PC-9 (cell line): ENCODE results near the gene SPATA46. TPM values are rescaled to one million over a fixed set of nuclear protein-coding genes. Genes with fewer than 3 reads are reported as not detected.

Experiments used
- BruUV-seq: library from RNA; stranded (reverse); fragments of 400-500 nt; replicated peaks from 2 replicates; lab custom pipeline; 2021; lab: Mats Ljungman, UMichigan
- CTCF ChIA-PET: fragments of 300-600 bp; sonication (Branson Sonifier 250); formaldehyde crosslinking; loops from one replicate; lab custom pipeline; 2022; ENCODE audit warnings: antibody characterized with exemption; lab: Charles Lee
- POLR2A ChIA-PET: fragments of 300-600 bp; sonication (Branson Sonifier 250); formaldehyde crosslinking; loops from one replicate; lab custom pipeline; 2022; ENCODE audit warnings: antibody characterized with exemption; ENCODE audit not compliant: unreplicated experiment; lab: Charles Lee
- DNase-seq, 2 experiments: peaks; one replicate each; pipeline versions ENCODE4 v3.0.0 to v3.0.0-alpha.2; 2015 to 2022; ENCODE audit warnings: mixed read lengths in 1 of 2
- H2AFZ ChIP-seq: fragments of 200-600 bp; sonication (generic); 2 replicates; pipeline ENCODE4 v1.8.1; 2017; ENCODE audit warnings: antibody characterized with exemption
- H3F3A ChIP-seq: fragments of 200-600 bp; sonication (generic); 2 replicates; pipeline ENCODE4 v1.8.1; 2017; ENCODE audit warnings: antibody characterized with exemption, mild to moderate bottlenecking, low read depth; ENCODE audit not compliant: insufficient read depth
- H3K27ac ChIP-seq: fragments of 200-600 bp; sonication (generic); 2 replicates; pipeline ENCODE4 v1.6.1; 2016; ENCODE audit warnings: mixed run types
- H3K27me3 ChIP-seq: fragments of 200-600 bp; sonication (generic); 2 replicates; pipeline ENCODE4 v1.6.1; 2016; ENCODE audit warnings: low read depth, mixed run types; ENCODE audit not compliant: insufficient read depth
- H3K36me3 ChIP-seq: fragments of 200-600 bp; sonication (generic); 2 replicates; pipeline ENCODE4 v1.6.1; 2016; ENCODE audit warnings: low read depth, mixed run types
- H3K4me1 ChIP-seq: fragments of 200-600 bp; sonication (generic); replicated peaks from 2 replicates; pipeline ENCODE4 v1.6.1; 2016; ENCODE audit warnings: mixed run types; ENCODE audit not compliant: insufficient read depth
- H3K4me2 ChIP-seq: fragments of 200-600 bp; sonication (generic); 2 replicates; pipeline ENCODE4 v1.6.1; 2017; ENCODE audit warnings: mixed run types
- H3K4me3 ChIP-seq: fragments of 200-600 bp; sonication (generic); 2 replicates; pipeline ENCODE4 v1.6.1; 2016; ENCODE audit warnings: mixed run types
- H3K79me2 ChIP-seq: fragments of 200-600 bp; sonication (generic); 2 replicates; pipeline ENCODE4 v1.6.1; 2017; ENCODE audit warnings: low read depth, mixed run types
- H3K9me2 ChIP-seq: fragments of 200-600 bp; sonication (generic); 2 replicates; pipeline ENCODE4 v1.8.1; 2017; ENCODE audit warnings: mild to moderate bottlenecking; ENCODE audit not compliant: insufficient read depth
- H3K9me3 ChIP-seq: fragments of 200-600 bp; sonication (generic); 2 replicates; pipeline ENCODE4 v1.8.1; 2016; ENCODE audit warnings: low read depth; ENCODE audit not compliant: insufficient read depth
- H4K20me1 ChIP-seq: fragments of 200-600 bp; sonication (generic); 2 replicates; pipeline ENCODE4 v1.8.1; 2017; ENCODE audit not compliant: insufficient read depth
- EZH2 ChIP-seq: fragments of 200-600 bp; sonication (generic); IDR thresholded peaks from 2 replicates; pipeline ENCODE4 v1.8.0; 2017; ENCODE audit warnings: antibody characterized with exemption, low read depth
- intact Hi-C: fragments of 100-400 bp; cut with micrococcal nuclease; formaldehyde crosslinking; loops from one replicate; pipeline ENCODE4 v1.10.0; 2022; ENCODE audit not compliant: unreplicated experiment
- total RNA-seq: library from RNA; stranded (reverse); gene quantifications from 2 replicates; pipeline ENCODE4 v1.2.3, GENCODE V29; 2021
- TF ChIP-seq, protein P1 (sequence below): fragments of 200-600 bp; sonication (generic); conservative IDR thresholded peaks from 2 replicates; pipeline ENCODE4 v1.6.1; 2017; ENCODE audit warnings: mixed run types, antibody characterized with exemption, mild to moderate bottlenecking, moderate library complexity

The SPATA46 gene
- total RNA-seq, 1 experiment from 2014 or later = not detected

DNA sequence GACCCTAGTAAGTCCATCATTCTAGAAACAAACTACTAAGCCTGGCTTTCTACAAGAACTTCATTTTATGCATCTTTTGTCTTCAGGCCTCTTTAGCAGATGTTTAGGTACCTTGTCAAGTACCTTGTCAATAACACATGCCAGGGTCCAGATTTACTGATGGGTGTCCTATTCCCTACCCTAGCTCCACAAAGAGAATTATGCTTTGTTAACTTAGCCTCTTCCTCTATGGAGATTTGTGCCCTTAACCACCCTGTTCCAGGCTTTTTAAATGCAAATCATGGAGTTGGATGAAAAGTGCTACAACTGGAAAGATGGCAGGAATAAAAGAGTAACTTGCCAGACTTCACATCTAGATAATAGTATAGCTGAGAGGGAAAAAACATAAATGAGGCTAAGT, 42.7 kb downstream of the SPATA46 start:
- Histone ChIP-seq H3K36me3 (0 out of 2 replicates have a peak, but pooled peaks cover 9% of the 10 kb centered on the region), H3K27me3 (no peaks in the 10 kb centered on the region), H4K20me1 (no peaks in the 10 kb centered on the region), H3K4me3 (no peak overlapping the region), H3K9me3 (no peaks in the 10 kb centered on the region), H3K9me2 (no peaks in the 10 kb centered on the region), H3K27ac (no peak overlapping the region), H2AFZ (no peak overlapping the region), H3F3A (no peaks in the 10 kb centered on the region; the same call in 1 of the 2 replicates), H3K79me2 (no peaks in the 10 kb centered on the region), H3K4me1 (no peaks in the 10 kb centered on the region), H3K4me2 (no peak overlapping the region)
- BruUV-seq = no TSS peak
- CTCF ChIA-PET = no interaction called here
- intact Hi-C loops = no loop called here
- no peak for DNase-seq
- POLR2A ChIA-PET = no interaction called here
- TF ChIP-seq, protein P1, sequence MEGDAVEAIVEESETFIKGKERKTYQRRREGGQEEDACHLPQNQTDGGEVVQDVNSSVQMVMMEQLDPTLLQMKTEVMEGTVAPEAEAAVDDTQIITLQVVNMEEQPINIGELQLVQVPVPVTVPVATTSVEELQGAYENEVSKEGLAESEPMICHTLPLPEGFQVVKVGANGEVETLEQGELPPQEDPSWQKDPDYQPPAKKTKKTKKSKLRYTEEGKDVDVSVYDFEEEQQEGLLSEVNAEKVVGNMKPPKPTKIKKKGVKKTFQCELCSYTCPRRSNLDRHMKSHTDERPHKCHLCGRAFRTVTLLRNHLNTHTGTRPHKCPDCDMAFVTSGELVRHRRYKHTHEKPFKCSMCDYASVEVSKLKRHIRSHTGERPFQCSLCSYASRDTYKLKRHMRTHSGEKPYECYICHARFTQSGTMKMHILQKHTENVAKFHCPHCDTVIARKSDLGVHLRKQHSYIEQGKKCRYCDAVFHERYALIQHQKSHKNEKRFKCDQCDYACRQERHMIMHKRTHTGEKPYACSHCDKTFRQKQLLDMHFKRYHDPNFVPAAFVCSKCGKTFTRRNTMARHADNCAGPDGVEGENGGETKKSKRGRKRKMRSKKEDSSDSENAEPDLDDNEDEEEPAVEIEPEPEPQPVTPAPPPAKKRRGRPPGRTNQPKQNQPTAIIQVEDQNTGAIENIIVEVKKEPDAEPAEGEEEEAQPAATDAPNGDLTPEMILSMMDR = no peak

DNA sequence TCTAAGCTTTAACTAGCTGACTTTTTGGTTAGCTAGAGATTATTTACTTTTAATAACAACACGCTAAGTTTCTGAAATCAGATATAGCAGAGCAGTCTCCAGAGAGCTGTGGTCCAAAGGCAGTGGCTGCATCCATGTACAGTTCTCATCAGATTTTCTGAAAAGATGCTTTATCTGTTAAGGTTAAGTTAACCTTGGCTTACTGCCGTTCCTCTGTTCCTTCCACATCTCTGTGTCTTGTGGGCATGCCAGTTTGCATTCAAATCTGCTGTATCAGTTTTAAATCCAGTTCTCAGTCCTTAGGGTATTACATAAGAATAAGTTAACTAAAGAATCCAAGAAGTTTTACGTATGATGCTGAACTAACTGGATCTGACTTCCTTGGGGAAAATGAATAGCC, 46.8 kb downstream of the SPATA46 start:
- Histone ChIP-seq H4K20me1 (0 out of 2 replicates have a peak, but pooled peaks cover 3% of the 10 kb centered on the region), H3K4me1 (peaks cover 22% of the 10 kb centered on the region), H2AFZ (no peak overlapping the region), H3F3A (peaks cover 16% of the 10 kb centered on the region), H3K9me3 (0 out of 2 replicates have a peak, but pooled peaks cover 4% of the 10 kb centered on the region), H3K27me3 (no peaks in the 10 kb centered on the region), H3K4me2 (no peak overlapping the region), H3K79me2 (0 out of 2 replicates have a peak, but pooled peaks cover 5% of the 10 kb centered on the region), H3K4me3 (no peak overlapping the region), H3K36me3 (0 out of 2 replicates have a peak, but pooled peaks cover 9% of the 10 kb centered on the region), H3K9me2 (no peaks in the 10 kb centered on the region), H3K27ac (no peak overlapping the region)
- ChIA-PET CTCF (no interaction called here), POLR2A (interaction anchor here (0.7 kb wide), 1 partner anchor 10 kb away, joined by 7 read pairs; no protein-coding TSS in a partner anchor)
- BruUV-seq = no TSS peak
- no peak for DNase-seq
- TF ChIP-seq, protein P1 = no peak
- TF ChIP-seq EZH2 = no peak
- intact Hi-C loops = no loop called here

DNA sequence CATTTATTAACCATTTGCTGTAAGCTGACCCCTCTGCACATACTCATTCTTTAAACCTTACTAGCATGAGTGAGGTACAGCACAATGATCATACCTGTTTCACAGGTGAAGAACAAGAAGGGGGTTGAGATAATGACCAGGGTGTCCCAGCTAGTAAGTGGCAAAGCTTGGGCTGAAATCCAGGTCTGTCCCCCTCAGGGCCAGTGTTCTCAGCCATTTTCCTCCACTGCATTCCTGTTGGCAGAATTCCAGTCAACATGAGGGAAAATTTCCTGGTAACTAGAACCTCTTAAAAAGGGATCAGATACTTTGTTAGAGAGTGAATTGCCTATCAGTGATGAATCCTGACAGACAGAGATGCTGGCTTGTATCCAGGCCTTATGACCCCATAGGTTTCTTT, 48.1 kb downstream of the SPATA46 start:
- Histone ChIP-seq H3K79me2 (0 out of 2 replicates have a peak, but pooled peaks cover 5% of the 10 kb centered on the region), H3K4me2 (no peak overlapping the region), H3F3A (peaks cover 16% of the 10 kb centered on the region), H3K9me3 (0 out of 2 replicates have a peak, but pooled peaks cover 4% of the 10 kb centered on the region), H3K27me3 (no peaks in the 10 kb centered on the region), H4K20me1 (0 out of 2 replicates have a peak, but pooled peaks cover 3% of the 10 kb centered on the region), H3K4me3 (no peak overlapping the region), H3K36me3 (0 out of 2 replicates have a peak, but pooled peaks cover under 1% of the 10 kb centered on the region), H3K9me2 (no peaks in the 10 kb centered on the region), H2AFZ (no peak overlapping the region), H3K27ac (no peak overlapping the region), H3K4me1 (peaks cover 22% of the 10 kb centered on the region)
- ChIA-PET CTCF (no interaction called here), POLR2A (interaction anchor here (0.7 kb wide), 1 partner anchor 46 kb away, joined by 9 read pairs; no protein-coding TSS in a partner anchor)
- BruUV-seq = no TSS peak
- no peak for TF ChIP-seq EZH2
- TF ChIP-seq, protein P1 = no peak
- intact Hi-C loops = no loop called here
- no peak for DNase-seq
